HG03060 (cell line): ENCODE data around the gene KCNE4.
A peak's percentile ranks its signal among the peaks of the same experiment; 100 is the strongest.
"Not testable (repeated sequence)": the region's sequence is repeated elsewhere in the genome, so short reads cannot be mapped to it uniquely, and the experiment has no call there.

Source experiments
- ATAC-seq: cut with Tn5 transposase; IDR thresholded peaks from one replicate; pipeline ENCODE4 v1.9.1; 2021; ENCODE audit warnings: low read depth, moderate number of reproducible peaks; ENCODE audit not compliant: unreplicated experiment

KCNE4 gene

DNA sequence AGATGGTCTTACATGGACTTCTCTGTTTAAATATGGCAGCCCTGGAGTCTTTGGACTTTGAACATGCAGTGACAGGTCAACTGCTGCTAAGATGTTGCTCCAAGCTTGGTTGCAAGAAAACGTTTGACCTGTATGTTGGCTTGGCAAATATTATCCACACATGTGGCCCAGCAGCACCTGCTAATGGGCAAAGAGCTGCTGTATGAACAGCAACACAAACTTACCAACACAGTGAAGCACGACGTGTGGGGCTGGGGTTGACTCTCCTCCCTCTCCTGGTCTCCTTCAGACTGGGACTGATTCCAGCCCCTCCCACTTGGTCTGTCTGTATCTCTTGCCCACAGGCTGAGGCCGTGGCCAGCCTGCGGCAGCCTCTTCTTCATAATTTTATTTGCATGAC is 3.8 kb downstream of the KCNE4 start:
- no peak for ATAC-seq

DNA sequence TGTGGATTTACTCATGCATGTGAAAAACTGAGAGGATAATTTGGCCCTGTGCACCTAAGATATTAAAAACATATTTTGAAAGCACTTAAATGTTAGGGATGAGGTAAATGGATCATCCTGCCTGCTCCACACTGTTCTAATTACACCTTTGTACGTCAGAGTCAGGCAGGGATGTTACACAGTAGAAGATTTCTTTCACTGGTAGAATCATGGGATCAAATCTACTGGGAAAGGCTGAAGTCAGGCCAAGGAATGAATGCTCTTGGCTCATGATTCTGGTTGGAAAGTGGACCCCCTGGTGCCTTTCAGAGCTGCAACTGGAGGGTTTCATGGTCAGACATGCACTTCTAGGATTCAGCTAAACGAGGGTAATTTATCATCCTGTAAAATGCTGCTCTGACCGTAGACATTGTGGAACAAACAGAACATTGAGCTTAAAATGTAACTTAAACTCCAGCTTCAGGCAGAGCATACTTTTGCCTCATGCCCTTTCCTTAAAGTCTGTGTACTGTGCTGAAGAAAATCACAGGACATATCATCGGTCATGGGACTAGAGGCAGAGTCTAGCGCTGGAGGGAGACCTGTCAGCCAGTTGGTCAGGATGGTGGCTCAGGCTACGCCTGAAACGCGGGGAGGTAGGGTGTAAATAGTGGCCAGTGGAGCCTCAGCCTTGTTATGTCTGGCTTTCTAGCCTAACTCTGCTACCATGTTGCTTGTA is 4.9 kb downstream of the KCNE4 start:
- no peak for ATAC-seq

DNA sequence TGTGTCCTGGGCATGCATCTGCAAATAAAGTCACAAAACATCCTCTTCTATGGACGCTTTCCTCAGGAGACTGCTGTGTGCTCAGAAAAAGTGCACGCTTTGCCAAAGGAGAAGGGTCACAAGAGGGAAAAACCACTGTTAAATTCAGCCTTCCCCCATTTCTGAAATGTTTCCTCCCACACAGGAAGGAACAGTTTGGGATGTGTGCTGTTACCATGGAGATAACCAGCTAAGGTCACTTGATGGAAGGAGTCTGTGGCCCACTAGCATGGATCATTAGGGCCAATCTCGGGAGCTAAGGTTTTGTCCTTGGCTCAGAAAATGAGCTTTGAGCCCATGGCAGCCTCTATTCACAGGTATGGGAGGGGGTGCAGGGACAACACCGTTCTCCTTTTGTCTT is 5.6 kb downstream of the KCNE4 start:
- no peak for ATAC-seq

DNA sequence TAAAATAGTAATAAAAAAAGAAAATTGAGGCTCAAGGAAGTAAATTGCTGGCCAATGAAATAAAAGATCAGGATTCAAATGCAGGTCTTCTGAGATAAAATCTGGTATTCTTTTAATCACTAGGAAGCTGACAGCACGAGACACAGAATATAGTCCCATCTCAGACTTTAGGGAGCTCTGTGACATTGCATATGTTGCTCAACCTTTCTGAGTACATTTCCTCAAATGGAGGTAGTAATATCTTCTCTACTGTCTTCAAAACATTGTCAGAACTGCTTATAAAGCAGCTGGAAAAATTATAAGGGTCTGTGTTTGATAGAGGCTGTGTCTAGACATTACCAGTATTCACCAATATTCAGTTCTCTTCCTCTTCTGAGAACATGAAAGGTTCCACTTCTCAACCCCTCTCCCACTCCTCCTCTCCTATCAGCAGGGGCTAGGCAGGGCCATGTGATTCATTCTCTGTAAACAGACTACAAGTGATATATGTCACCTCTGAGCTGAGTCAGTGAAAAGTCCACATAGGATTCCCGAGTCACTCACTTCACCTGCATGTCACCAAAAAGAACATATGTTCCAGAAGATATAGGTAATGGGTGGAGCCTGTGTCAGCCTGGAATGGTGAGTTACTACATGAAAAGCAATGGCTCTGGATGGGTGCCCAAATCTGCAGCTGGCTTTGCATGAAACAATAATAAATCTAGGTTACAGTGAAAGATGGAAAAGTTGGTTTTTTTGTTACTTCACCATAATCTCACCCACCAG is 7.1 kb downstream of the KCNE4 start:
- no peak for ATAC-seq

DNA sequence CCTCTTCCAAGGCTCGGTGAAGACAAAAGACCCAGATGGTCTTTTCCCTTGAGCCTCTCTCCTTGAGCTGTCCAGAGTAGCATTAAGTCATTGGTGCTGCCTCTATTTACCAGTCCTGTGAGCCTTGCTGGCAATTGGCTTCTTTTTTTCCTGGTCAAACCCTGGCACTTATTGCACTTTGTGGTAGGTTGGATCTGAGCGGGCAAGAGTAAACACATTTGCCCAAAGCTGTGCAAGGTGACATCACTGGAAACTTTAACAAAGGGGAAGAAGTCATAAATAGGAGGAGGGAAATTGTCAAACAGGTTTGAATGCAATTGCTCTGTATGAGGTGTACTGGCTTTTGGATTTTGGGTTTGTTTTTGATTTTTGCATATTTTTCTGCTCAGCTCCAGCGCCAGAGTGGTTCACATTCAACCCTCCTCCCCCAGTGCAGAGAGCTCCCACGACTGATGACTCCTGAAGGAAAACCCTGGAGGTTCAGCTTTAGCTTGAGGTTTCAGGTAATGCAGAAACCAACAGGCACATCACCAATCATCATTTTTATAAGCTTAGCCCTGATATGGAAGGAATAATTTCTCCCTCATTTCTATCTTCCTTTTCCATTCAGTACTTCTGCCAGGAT is 8.3 kb downstream of the KCNE4 start:
- ATAC-seq, result no peak

DNA sequence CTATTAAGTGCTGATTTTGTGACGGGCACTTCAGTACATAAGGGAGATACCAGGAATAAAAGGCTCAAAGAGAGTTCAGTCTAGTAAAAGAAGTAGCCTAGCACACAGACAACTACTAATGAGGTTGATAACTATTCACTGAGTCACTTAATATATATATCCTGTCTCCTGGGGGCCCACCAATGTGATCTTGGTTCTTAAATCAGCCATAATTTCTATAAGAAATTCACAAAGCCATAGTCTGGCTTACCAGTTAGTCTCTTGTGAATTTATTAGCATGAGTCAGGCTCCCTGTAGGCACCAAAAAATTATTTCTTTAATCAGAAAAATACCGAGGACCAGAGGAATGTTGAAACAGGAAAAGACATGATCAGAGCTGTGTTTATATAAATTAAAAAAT is 10.4 kb downstream of the KCNE4 start:
- no peak for ATAC-seq

DNA sequence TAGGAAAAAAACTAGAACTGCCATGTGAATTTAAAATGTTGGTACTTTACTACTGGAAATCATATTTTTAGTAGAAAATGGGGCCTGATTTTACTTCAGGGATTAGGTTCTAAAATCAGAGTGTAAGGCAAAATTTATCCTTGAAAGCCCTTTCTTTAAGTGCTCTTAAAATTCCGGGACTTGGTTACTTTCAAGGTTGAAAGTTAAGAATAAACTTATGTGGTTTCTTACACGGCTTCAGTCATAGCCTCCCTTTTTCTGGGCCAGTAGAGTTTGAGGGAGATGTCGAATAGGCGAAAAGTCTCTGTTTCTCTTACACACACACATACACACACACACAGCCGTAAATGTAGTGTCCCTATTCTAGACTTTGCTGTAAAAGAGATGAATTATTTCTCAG is 13.1 kb downstream of the KCNE4 start:
- ATAC-seq, result no peak

DNA sequence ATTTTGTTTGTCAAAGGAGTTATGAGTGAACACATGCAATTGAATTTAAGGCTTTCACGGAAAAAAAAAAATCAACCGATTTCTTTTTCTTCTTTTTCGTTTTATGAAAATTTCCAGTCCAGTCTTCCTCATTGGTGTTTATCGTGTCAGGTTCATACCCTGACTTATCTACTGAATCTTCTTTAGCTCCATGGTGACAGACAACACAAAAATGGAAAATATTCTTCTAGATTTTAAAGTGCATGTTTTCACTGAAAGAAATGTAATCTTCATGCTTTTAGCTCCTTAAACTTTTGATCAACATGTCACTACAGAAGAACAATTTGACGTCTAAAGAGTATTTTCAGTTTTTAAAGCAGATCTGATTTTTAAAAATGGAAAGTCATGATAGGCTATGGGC is 14.7 kb downstream of the KCNE4 start:
- no peak for ATAC-seq

DNA sequence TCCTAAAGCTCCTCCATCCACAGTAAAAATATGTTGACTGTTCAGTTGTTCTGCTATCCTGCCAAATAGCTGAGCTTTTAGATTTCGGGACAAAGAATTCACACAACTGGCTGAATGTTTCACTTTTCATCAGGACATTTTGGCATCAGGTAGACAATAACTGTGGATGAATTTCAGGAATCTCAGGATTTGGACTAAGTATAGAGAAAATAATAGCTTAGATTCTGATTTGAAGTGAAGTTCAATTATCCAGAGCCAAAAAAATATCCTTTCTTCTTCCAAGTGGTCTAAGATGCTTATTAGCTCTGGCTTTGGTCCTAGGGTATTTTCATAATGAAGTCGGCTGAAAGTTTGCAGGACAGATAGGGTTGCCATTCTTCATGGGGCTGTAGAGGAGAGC is 16.1 kb downstream of the KCNE4 start:
- no peak for ATAC-seq

DNA sequence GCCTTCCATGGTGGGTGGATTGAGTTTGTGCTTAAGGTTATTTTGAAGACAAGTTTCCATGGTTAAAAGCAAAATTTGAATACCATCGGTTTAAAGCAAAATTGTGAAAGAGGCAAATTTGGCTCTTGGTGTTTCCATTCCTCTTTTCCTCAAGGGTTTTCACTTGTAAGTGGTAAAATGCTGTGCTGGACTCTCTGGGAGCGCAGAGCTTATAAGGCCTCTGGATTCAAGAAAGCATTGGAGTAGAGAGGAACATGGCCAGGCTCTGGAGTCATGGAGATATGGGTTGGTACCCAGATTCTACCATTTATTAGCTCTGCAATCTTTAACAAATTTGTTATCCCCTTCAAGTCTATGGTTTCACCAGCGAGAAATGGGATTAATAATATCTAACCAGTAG is 17.5 kb downstream of the KCNE4 start:
- no peak for ATAC-seq

DNA sequence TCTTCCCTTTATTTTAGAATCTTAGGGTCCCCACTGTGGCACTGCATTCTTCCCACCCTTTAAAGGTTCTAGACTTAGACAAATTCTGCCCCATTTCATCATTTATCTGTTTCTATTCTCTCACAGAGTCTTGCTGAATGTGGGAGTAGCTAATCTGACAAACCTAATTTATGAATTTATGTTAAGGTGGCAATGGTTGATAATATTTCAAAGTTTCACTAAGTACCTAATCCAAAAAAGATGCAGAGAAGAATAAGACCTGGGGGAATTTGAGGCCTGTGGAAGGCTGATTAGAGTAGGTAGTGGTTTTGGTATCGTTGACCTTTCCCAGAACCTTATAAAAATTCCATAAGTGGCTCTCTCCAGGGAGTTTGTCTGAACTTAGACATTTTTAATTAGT is 18.0 kb downstream of the KCNE4 start:
- no peak for ATAC-seq

DNA sequence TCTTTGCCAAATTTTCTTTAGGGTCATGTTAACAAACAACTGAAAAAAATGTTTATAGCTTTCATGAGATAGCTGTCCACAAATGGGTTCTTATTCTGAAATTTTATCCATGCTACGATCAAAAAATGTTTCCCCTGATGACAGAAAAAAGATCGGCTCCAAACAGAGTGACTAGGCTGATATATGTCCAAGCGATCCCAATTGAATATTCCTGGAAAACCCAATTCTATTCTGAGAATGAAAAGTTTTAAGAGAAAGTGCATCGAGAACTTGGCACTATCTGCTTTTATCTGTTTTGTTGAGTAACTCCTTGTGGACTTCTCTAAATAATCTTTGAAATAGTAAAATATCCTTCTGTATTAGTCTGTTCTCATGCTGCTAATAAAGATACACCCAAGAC is 19.1 kb downstream of the KCNE4 start:
- ATAC-seq, result no peak

DNA sequence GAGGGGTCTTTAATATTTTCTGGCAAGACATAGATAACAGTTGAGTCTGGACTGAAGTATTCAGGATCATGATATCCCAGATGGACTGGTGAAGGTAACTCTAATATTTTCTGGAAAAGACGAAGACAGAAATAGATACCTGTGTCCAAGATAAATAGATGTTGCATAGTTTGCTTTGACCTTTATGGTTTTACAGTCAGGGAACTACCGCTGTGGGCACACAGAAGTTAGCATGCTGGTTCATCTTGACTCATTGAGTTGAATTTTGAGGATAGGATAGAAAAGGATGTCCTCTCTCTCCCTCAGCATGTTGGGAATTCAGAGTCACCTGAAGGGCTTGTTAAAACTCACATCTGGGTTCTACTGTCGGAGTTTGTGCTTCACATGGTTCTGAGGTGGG is 20.8 kb downstream of the KCNE4 start:
- no peak for ATAC-seq

DNA sequence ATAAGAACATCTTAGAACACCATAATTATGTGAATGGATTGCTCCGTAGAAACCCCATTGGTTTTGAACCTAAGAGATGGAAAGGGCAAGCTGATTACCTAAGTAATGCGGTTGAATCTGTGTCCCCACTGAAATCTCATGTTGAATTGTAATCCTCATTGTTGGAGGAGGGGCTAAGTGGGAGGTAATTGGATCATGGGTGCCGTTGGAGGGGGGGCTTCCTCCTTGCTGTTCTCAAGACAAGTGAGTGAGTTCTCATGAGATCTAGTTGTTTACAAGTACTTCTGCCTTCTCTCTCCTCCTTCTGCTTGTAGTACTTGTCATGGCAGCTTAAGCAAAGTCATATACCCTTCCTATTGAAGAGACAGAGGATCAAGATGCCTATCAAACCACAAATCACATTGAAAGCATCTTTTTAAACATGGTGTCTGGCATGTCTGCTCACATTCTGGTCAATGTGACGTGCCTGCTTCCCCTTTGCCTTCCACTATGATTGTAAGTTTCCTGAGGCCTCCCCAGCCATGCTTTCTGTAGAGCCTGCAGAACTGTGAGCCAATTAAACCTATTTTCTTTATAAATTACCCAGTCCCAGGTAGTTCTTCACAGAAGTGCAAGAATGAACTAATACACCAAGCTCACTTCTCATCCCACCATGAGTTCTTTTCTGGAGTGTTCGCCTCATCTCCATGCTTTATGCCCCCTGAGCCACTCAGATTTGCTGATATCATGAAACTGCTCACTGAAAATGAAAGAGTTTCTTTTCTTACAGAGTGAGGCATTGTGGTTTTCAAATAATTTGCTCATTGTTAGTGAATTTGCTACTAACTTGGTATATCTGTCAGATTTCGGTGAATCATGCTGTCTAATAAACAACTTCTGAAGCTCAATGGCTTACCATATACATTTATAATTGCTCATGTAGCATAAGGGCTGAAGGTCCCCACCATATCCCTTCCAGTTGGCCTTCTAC is 23.6 kb downstream of the KCNE4 start:
- ATAC-seq, result peak; percentile 84

DNA sequence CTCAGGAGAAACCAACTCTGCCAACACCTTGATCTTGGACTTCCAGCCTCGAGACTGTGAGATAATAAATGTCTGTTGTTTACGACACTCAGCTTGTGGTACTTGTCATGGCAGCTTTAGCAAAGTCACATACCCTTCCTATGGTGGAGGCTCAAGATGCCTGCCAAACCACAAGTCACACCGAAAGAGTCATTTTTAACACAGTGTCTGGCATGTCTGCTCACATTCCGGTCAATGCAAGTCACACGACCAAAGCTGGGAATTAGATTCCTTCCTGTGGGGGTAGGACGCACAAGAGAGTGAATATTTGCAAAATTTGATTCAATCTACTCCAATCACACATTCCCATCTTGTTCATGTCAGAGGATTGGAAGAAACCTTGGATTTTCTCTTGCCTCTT is 24.6 kb downstream of the KCNE4 start:
- no peak for ATAC-seq

DNA sequence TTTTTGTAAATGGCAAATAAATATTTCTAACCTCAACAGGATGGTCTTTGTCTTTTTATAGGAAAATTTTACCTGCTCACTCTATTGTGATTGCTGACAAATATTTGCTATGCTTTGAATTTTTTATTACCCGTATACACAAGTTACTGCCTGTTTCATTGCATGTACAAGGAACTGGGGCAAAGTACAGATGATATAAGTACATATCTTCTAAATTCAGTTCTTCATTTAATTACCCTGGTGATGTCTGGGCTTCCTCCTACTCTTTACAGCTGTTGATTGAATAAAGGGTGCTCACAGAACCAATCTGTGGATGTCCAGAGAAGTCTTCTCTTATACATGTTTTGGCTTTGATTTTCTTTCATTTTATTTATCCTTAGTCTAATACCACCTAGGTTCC is 26.5 kb downstream of the KCNE4 start:
- no peak for ATAC-seq

DNA sequence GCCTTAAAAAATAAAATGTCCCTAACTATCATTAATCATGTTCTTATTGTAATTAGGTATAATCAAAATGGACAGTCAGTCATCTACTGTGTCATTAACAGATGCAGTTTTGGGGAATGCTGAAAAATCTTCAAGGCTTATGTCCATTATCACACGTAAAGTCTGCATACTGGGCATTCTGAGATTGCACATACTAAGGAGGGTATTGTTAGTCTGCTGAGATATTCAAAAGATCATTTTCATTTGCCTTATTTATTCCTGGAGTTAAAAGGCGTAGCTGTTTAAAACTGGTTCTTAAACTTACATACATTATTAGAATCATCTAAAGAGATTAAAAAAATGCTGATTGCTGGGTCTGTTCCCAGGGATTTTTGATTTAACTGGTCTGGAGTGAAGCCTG is 27.4 kb downstream of the KCNE4 start:
- ATAC-seq, result no peak

DNA sequence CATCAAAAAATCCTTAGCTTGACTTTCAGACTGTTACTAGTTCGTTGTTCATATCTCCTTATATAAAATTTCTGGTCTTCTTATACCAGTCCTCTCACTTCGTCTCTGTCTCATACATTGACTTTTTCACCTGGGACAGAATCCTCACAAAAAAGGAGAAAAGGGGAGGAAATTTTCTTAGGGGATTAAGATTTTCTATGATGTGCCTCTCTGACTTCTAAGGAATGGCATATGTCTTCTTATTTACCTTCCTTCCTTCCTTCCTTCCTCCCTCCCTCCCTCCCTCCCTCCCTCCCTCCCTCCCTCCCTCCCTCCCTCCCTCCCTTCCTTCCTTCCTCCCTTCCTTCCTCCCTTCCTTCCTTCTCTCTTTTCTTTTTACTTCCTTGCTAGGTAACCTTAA is 27.9 kb downstream of the KCNE4 start:
- ATAC-seq, result no peak

DNA sequence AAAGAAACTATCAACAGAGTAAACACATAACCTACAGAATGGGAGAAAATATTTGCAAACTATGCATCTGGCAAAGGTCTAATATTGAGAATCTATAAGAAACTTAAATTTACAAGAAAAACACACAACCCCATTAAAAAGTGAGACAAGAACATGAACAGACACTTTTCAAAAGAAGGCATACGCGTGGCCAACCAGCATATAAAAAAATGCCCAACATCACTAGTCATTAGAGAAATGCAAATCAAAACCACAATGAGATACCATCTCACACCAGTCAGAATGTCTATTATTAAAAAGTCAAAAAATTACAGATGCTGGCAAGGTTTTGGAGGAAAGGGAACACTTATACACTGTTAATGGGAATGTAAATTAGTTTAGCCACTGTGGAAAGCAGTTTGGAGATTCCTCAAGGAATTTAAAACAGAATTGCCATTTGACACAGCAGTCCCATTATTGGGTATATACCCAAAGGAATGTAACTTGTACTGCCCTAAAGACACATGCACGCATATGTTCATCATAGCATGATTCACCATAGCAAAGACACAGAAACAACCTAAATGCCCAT is 28.9 kb downstream of the KCNE4 start:
- ATAC-seq, result not testable (repeated sequence)

DNA sequence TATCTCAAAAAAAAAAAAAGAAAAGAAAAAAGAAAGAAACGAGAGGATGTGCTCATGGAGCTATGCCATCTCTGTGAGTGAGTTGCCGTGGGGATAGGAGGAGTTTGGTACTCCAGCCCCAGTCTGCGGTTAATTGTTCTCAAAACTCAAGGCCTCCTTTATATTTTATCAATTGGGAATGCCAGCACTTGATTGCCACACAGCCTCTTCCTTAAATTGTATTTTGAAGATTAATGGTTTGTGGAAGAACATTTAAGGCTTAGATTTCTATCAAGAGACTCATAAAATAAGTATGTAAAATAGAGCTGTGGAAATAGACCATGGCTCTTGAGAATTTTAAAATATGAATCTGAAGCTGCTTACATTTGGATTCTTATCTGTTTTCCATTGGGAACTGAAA is 29.8 kb downstream of the KCNE4 start:
- no peak for ATAC-seq
